HG03280 (cell line): Measurements from ENCODE around the gene AGPS.

Source experiments
- ATAC-seq: cut with Tn5 transposase; IDR thresholded peaks from one replicate; pipeline ENCODE4 v1.9.1; 2021; ENCODE audit warnings: mild to moderate bottlenecking, moderate library complexity; ENCODE audit not compliant: unreplicated experiment

AGPS gene

GRCh38 chr2:177582000-177582399 is 189.4 kb downstream of the AGPS start:
- ATAC-seq: no peak

GRCh38 chr2:177584030-177584692 is 191.6 kb downstream of the AGPS start:
- ATAC-seq: no peak

- no peak for ATAC-seq
Observed at GRCh38 chr2:177585234-177585863, 192.8 kb downstream of the AGPS start.

- no peak for ATAC-seq
Observed at GRCh38 chr2:177586154-177586553, 193.6 kb downstream of the AGPS start.

- ATAC-seq: no peak
Observed at GRCh38 chr2:177587371-177587770, 194.8 kb downstream of the AGPS start.

GRCh38 chr2:177588671-177589070 is 196.1 kb downstream of the AGPS start:
- ATAC-seq: no peak

GRCh38 chr2:177589186-177589585 is 196.6 kb downstream of the AGPS start:
- ATAC-seq: no peak

GRCh38 chr2:177592397-177592796 is 199.8 kb downstream of the AGPS start:
- ATAC-seq: no peak

- ATAC-seq: no peak
Observed at GRCh38 chr2:177592945-177593344, 200.4 kb downstream of the AGPS start.

GRCh38 chr2:177593402-177593801 is 200.8 kb downstream of the AGPS start:
- no peak for ATAC-seq
